ENCODE measurements around the gene DNAAF8. TPM values are rescaled to one million over a fixed set of nuclear protein-coding genes. Genes with fewer than 3 reads are reported as not detected.

Gene DNAAF8
- total RNA-seq, 1 donor: 1.1 TPM

GRCh38 chr16:4787068-4787467 lies 52.7 kb downstream of the DNAAF8 start:
- H3K4me3 ChIP-seq (ENCODE audit: insufficient read depth, low read length): no peak overlapping the region
- H3K36me3 ChIP-seq (ENCODE audit: insufficient read depth, low read length): no peaks in the 10 kb centered on the region
- DNase-seq (ENCODE audit: insufficient read length, low spot score, missing footprints): no peak
- H3K4me1 ChIP-seq (ENCODE audit: insufficient read depth, low read length): no peaks in the 10 kb centered on the region
- no peak overlapping the region for H2AFZ ChIP-seq (ENCODE audit: low read length)
- H3K27me3 ChIP-seq (ENCODE audit: insufficient read depth, low read length): no peaks in the 10 kb centered on the region
- H3K27ac ChIP-seq (ENCODE audit: low read depth, low read length): no peak overlapping the region
- H3K9me3 ChIP-seq (ENCODE audit: low read depth, low read length): no peaks in the 10 kb centered on the region
- no peak overlapping the region for H3K4me2 ChIP-seq (ENCODE audit: insufficient read depth, low read length)
- TF ChIP-seq CTCF (IDR thresholded peaks at IDR 0.05; ENCODE audit: extremely low read depth, low read depth, low read length): no peak
- H4K20me1 ChIP-seq (ENCODE audit: insufficient read depth, low read length): no peaks in the 10 kb centered on the region
- no peaks in the 10 kb centered on the region for H3K79me2 ChIP-seq (ENCODE audit: insufficient read depth, low read length)

GRCh38 chr16:4787627-4788482 lies 53.5 kb downstream of the DNAAF8 start, which contains the start of gene SEPTIN12:
Gene SEPTIN12, minus strand, starts transcription at chr16:4788345. Its CDS starts 700 bp downstream, at chr16:4787645.
- no peak for TF ChIP-seq CTCF (IDR thresholded peaks at IDR 0.05; ENCODE audit: extremely low read depth, low read depth, low read length)
- H2AFZ ChIP-seq (ENCODE audit: low read length): no peak within 1 kb of the TSS

GRCh38 chr16:4788489-4788889 lies 54.2 kb downstream of the DNAAF8 start:
- H3K4me3 ChIP-seq (ENCODE audit: insufficient read depth, low read length): no peak overlapping the region

More at GRCh38 chr16:4787627-4788482, 53.5 kb downstream of the DNAAF8 start, which contains the start of gene SEPTIN12:
- Histone ChIP-seq H3K27ac (ENCODE audit: low read depth, low read length) (no peak within 1 kb of the TSS), H3K4me3 (ENCODE audit: insufficient read depth, low read length) (no peak within 1 kb of the TSS), H3K4me1 (ENCODE audit: insufficient read depth, low read length) (no peaks in the 10 kb centered on the region), H3K36me3 (ENCODE audit: insufficient read depth, low read length) (no peaks in the 10 kb centered on the region), H4K20me1 (ENCODE audit: insufficient read depth, low read length) (no peaks in the 10 kb centered on the region), H3K9me3 (ENCODE audit: low read depth, low read length) (no peaks in the 10 kb centered on the region), H3K4me2 (ENCODE audit: insufficient read depth, low read length) (no peak within 1 kb of the TSS), H3K79me2 (ENCODE audit: insufficient read depth, low read length) (no peaks in the 10 kb centered on the region), H3K27me3 (ENCODE audit: insufficient read depth, low read length) (no peaks in the 10 kb centered on the region)
- peak; percentile 41 for DNase-seq (ENCODE audit: insufficient read length, low spot score, missing footprints)

More at GRCh38 chr16:4788489-4788889, 54.2 kb downstream of the DNAAF8 start:
- Histone ChIP-seq H3K4me2 (ENCODE audit: insufficient read depth, low read length) (no peak overlapping the region), H2AFZ (ENCODE audit: low read length) (no peak overlapping the region), H3K4me1 (ENCODE audit: insufficient read depth, low read length) (no peaks in the 10 kb centered on the region), H3K27ac (ENCODE audit: low read depth, low read length) (no peak overlapping the region), H3K36me3 (ENCODE audit: insufficient read depth, low read length) (no peaks in the 10 kb centered on the region), H3K79me2 (ENCODE audit: insufficient read depth, low read length) (no peaks in the 10 kb centered on the region), H4K20me1 (ENCODE audit: insufficient read depth, low read length) (no peaks in the 10 kb centered on the region), H3K27me3 (ENCODE audit: insufficient read depth, low read length) (no peaks in the 10 kb centered on the region), H3K9me3 (ENCODE audit: low read depth, low read length) (no peaks in the 10 kb centered on the region)
- TF ChIP-seq CTCF (IDR thresholded peaks at IDR 0.05; ENCODE audit: extremely low read depth, low read depth, low read length): no peak
- peak; percentile 57 for DNase-seq (ENCODE audit: insufficient read length, low spot score, missing footprints)
